OCI-LY7 (cell line): ENCODE results near the gene LRRC75B.
"Not testable (repeated sequence)": the region's sequence is repeated elsewhere in the genome, so short reads cannot be mapped to it uniquely, and the experiment has no call there.

Source experiments
- EZH2phosphoT487 ChIP-seq: fragments of 200-600 bp; sonication (generic); IDR thresholded peaks from 2 replicates; pipeline ENCODE4 v1.6.1; 2018; ENCODE audit warnings: low read depth, borderline replicate concordance, mild to moderate bottlenecking, mixed run types, antibody characterized with exemption, low read length, moderate library complexity, mixed read lengths
- TF ChIP-seq, protein P1 (sequence below): fragments of 200-600 bp; sonication (generic); conservative IDR thresholded peaks from 2 replicates; pipeline ENCODE4 v1.5.1; 2014; ENCODE audit warnings: mild to moderate bottlenecking, antibody characterized with exemption, low read length, moderate library complexity, mixed read lengths

GRCh38 chr22:24599958-24600715 lies 7.3 kb upstream of the LRRC75B start:
- TF ChIP-seq, protein P1, sequence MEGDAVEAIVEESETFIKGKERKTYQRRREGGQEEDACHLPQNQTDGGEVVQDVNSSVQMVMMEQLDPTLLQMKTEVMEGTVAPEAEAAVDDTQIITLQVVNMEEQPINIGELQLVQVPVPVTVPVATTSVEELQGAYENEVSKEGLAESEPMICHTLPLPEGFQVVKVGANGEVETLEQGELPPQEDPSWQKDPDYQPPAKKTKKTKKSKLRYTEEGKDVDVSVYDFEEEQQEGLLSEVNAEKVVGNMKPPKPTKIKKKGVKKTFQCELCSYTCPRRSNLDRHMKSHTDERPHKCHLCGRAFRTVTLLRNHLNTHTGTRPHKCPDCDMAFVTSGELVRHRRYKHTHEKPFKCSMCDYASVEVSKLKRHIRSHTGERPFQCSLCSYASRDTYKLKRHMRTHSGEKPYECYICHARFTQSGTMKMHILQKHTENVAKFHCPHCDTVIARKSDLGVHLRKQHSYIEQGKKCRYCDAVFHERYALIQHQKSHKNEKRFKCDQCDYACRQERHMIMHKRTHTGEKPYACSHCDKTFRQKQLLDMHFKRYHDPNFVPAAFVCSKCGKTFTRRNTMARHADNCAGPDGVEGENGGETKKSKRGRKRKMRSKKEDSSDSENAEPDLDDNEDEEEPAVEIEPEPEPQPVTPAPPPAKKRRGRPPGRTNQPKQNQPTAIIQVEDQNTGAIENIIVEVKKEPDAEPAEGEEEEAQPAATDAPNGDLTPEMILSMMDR: not testable (repeated sequence)
- TF ChIP-seq EZH2phosphoT487: not testable (repeated sequence)
